ENCODE data around the gene ZNF385D. TPM values are rescaled to one million over a fixed set of nuclear protein-coding genes. Genes with fewer than 3 reads are reported as not detected.

The ZNF385D gene
- total and polyA plus RNA-seq, 2 of the 13 experiments (the other 11 are each of a cell fraction or from before 2014, with no cell fraction given) = not detected

DNA sequence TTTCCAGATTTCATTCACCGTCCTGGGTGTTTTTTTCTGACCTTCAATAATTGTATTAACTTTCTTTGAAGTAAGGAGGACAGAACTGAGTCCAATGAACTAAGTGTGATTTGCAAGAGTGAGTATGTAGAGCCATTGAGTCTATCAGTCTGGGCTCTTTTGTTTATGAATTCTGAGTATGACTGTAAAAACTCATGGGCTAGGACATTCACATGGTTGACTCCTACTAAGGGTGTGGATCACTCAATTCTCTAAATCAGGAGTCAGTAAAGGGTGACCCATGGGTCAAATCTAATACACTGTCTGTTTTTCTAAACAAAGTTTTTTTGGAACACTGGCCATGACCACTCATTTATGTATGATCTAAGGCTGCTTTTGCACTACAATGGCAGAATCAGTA is 269.0 kb downstream of the ZNF385D start:
- WGBS (ENCODE audit: low lambda C conversion rate) = 0% methylated on average over 1 of the region's 1 CpG
- no peak for FAIRE-seq
- intact Hi-C loops (cut with micrococcal nuclease; ENCODE audit: unreplicated experiment) = no loop called here

More for the DNA sequence above, 269.0 kb downstream of the ZNF385D start:
- H3K9me3 ChIP-seq (ENCODE audit: low read length) = peaks cover 13% of the 10 kb centered on the region
- no peak overlapping the region for H3K4me2 ChIP-seq (ENCODE audit: low read depth, low read length)
- H3K27me3 ChIP-seq (ENCODE audit: control insufficient read depth in 1 of 2, insufficient read depth in 2 of 2, low read length in 2 of 2) = no peaks in the 10 kb centered on the region
- no peaks in the 10 kb centered on the region for H3K36me3 ChIP-seq (replicated peaks in 1 of 2; ENCODE audit: control insufficient read depth in 1 of 2, insufficient read depth in 2 of 2, low read length in 2 of 2)
- no peaks in the 10 kb centered on the region for H3K4me1 ChIP-seq (ENCODE audit: insufficient read depth, low read length)
- BruUV-seq (replicated peaks) = no TSS peak
- ChIA-PET CTCF (ENCODE audit: low intra/inter-chr PET ratio, low total read pairs) (no interaction called here), POLR2A (no interaction called here)
- TF ChIP-seq KDM4B (CRISPR knock-in tag; IDR thresholded peaks at IDR 0.05) (no peak), GATAD2A (CRISPR knock-in tag; IDR thresholded peaks at IDR 0.05) (no peak), PHF8 (CRISPR knock-in tag; IDR thresholded peaks at IDR 0.05) (no peak), ZNF891 (CRISPR knock-in tag; IDR thresholded peaks at IDR 0.05) (no peak), MEF2D (CRISPR knock-in tag; IDR thresholded peaks at IDR 0.05) (no peak), ARHGAP35 (CRISPR knock-in tag; IDR thresholded peaks at IDR 0.05; ENCODE audit: borderline replicate concordance) (no peak), ZNF441 (CRISPR knock-in tag; IDR thresholded peaks at IDR 0.05; ENCODE audit: borderline replicate concordance) (no peak), REL (CRISPR knock-in tag; conservative IDR thresholded peaks at IDR 0.05) (no peak)
- TF ChIP-seq, protein P1, sequence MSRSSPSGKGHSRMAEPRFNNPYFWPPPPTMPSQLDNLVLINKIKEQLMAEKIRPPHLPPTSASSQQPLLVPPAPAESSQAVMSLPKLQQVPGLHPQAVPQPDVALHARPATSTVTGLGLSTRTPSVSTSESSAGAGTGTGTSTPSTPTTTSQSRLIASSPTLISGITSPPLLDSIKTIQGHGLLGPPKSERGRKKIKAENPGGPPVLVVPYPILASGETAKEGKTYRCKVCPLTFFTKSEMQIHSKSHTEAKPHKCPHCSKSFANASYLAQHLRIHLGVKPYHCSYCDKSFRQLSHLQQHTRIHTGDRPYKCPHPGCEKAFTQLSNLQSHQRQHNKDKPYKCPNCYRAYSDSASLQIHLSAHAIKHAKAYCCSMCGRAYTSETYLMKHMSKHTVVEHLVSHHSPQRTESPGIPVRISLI (CRISPR knock-in tag; IDR thresholded peaks at IDR 0.05; ENCODE audit: borderline replicate concordance) = no peak
- TF ChIP-seq, protein P2, sequence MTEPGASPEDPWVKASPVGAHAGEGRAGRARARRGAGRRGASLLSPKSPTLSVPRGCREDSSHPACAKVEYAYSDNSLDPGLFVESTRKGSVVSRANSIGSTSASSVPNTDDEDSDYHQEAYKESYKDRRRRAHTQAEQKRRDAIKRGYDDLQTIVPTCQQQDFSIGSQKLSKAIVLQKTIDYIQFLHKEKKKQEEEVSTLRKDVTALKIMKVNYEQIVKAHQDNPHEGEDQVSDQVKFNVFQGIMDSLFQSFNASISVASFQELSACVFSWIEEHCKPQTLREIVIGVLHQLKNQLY (CRISPR knock-in tag; IDR thresholded peaks at IDR 0.05) = no peak
- TF ChIP-seq, protein P3, sequence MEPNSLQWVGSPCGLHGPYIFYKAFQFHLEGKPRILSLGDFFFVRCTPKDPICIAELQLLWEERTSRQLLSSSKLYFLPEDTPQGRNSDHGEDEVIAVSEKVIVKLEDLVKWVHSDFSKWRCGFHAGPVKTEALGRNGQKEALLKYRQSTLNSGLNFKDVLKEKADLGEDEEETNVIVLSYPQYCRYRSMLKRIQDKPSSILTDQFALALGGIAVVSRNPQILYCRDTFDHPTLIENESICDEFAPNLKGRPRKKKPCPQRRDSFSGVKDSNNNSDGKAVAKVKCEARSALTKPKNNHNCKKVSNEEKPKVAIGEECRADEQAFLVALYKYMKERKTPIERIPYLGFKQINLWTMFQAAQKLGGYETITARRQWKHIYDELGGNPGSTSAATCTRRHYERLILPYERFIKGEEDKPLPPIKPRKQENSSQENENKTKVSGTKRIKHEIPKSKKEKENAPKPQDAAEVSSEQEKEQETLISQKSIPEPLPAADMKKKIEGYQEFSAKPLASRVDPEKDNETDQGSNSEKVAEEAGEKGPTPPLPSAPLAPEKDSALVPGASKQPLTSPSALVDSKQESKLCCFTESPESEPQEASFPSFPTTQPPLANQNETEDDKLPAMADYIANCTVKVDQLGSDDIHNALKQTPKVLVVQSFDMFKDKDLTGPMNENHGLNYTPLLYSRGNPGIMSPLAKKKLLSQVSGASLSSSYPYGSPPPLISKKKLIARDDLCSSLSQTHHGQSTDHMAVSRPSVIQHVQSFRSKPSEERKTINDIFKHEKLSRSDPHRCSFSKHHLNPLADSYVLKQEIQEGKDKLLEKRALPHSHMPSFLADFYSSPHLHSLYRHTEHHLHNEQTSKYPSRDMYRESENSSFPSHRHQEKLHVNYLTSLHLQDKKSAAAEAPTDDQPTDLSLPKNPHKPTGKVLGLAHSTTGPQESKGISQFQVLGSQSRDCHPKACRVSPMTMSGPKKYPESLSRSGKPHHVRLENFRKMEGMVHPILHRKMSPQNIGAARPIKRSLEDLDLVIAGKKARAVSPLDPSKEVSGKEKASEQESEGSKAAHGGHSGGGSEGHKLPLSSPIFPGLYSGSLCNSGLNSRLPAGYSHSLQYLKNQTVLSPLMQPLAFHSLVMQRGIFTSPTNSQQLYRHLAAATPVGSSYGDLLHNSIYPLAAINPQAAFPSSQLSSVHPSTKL (CRISPR knock-in tag; IDR thresholded peaks at IDR 0.05) = no peak
- TF ChIP-seq, protein P4, sequence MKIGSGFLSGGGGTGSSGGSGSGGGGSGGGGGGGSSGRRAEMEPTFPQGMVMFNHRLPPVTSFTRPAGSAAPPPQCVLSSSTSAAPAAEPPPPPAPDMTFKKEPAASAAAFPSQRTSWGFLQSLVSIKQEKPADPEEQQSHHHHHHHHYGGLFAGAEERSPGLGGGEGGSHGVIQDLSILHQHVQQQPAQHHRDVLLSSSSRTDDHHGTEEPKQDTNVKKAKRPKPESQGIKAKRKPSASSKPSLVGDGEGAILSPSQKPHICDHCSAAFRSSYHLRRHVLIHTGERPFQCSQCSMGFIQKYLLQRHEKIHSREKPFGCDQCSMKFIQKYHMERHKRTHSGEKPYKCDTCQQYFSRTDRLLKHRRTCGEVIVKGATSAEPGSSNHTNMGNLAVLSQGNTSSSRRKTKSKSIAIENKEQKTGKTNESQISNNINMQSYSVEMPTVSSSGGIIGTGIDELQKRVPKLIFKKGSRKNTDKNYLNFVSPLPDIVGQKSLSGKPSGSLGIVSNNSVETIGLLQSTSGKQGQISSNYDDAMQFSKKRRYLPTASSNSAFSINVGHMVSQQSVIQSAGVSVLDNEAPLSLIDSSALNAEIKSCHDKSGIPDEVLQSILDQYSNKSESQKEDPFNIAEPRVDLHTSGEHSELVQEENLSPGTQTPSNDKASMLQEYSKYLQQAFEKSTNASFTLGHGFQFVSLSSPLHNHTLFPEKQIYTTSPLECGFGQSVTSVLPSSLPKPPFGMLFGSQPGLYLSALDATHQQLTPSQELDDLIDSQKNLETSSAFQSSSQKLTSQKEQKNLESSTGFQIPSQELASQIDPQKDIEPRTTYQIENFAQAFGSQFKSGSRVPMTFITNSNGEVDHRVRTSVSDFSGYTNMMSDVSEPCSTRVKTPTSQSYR (CRISPR knock-in tag; IDR thresholded peaks at IDR 0.05; ENCODE audit: borderline replicate concordance) = no peak
- H3K27ac ChIP-seq (ENCODE audit: extremely low read length, insufficient read depth, low read length) = no peak overlapping the region
- no peaks in the 10 kb centered on the region for H4K20me1 ChIP-seq (ENCODE audit: insufficient read depth, low read length)
- in situ Hi-C loops (cut with HindIII; ENCODE audit: extremely low pct_ligation_motif_present, low pct_unique_long_range_greater_than_20kb) = no loop called here
- H2AFZ ChIP-seq (ENCODE audit: low read length) = no peak overlapping the region
- no peak for DNase-seq (ENCODE audit: low spot score)
- H3K79me2 ChIP-seq (ENCODE audit: insufficient read depth, low read length) = no peaks in the 10 kb centered on the region
- no peak overlapping the region for H3K4me3 ChIP-seq (replicated peaks in 1 of 3; ENCODE audit: insufficient read depth in 1 of 3, low read depth in 2 of 3, low read length in 3 of 3)
- no peak overlapping the region for H3K9ac ChIP-seq (ENCODE audit: insufficient read depth, low read depth, low read length)
- ATAC-seq = no peak

Data from HepG2 (cell line).